Osteoblast (primary cell): Measurements from ENCODE around the gene BRICD5. TPM values are rescaled to one million over a fixed set of nuclear protein-coding genes. Genes with fewer than 3 reads are reported as not detected.

Experiments
- DNase-seq: peaks from one replicate; pipeline ENCODE4 v3.0.0; 2011; ENCODE audit warnings: low spot score, mixed read lengths; ENCODE audit not compliant: insufficient read length; ENCODE audit errors: missing footprints
- H2AFZ ChIP-seq: 2 replicates; pipeline ENCODE4 v1.6.0; 2011; ENCODE audit warnings: mild to moderate bottlenecking, low read length
- H3K27ac ChIP-seq: 2 replicates; pipeline ENCODE4 v1.5.1; 2011; ENCODE audit warnings: mild to moderate bottlenecking, low read depth, low read length, moderate library complexity
- H3K27me3 ChIP-seq: 2 replicates; pipeline ENCODE4 v1.6.0; 2012; ENCODE audit warnings: mild to moderate bottlenecking, control low read depth, inconsistent platforms, low read length, moderate library complexity; ENCODE audit not compliant: insufficient read depth
- H3K36me3 ChIP-seq: 2 replicates; pipeline ENCODE4 v1.5.1; 2011; ENCODE audit warnings: mild to moderate bottlenecking, low read length, control low read depth, moderate library complexity; ENCODE audit not compliant: insufficient read depth
- H3K4me1 ChIP-seq: 2 replicates; pipeline ENCODE4 v1.5.1; 2011; ENCODE audit warnings: mild to moderate bottlenecking, low read length, control low read depth, moderate library complexity; ENCODE audit not compliant: insufficient read depth
- H3K4me2 ChIP-seq: 2 replicates; pipeline ENCODE4 v1.6.0; 2011; ENCODE audit warnings: mild to moderate bottlenecking, low read length; ENCODE audit not compliant: insufficient read depth
- H3K4me3 ChIP-seq: fragments of 200-600 bp; sonication (generic); 3 replicates; pipeline ENCODE4 v1.5.1; 2012; ENCODE audit warnings: mild to moderate bottlenecking, low read length, inconsistent platforms; ENCODE audit not compliant: insufficient read depth
- H3K79me2 ChIP-seq: 2 replicates; pipeline ENCODE4 v1.6.0; 2012; ENCODE audit warnings: mild to moderate bottlenecking, low read length, control low read depth, inconsistent platforms; ENCODE audit not compliant: insufficient read depth
- H3K9me3 ChIP-seq: 2 replicates; pipeline ENCODE4 v1.5.1; 2011; ENCODE audit warnings: low read depth, low read length, control low read depth
- H4K20me1 ChIP-seq: 2 replicates; pipeline ENCODE4 v1.6.0; 2012; ENCODE audit warnings: mild to moderate bottlenecking, low read length, control low read depth; ENCODE audit not compliant: insufficient read depth
- total RNA-seq: library from RNA; depleted of rRNA; stranded (reverse); fragments of >200 nt; gene quantifications from 2 replicates; pipeline ENCODE4 v1.2.3, GENCODE V29; 2012
- TF ChIP-seq, protein P1 (sequence below): IDR thresholded peaks from 2 replicates; pipeline ENCODE4 v1.5.1; 2011; ENCODE audit warnings: mild to moderate bottlenecking, low read depth, low read length, moderate library complexity; ENCODE audit errors: extremely low read depth

Gene BRICD5
- total RNA-seq, 1 donor: 2.5 TPM

DNA sequence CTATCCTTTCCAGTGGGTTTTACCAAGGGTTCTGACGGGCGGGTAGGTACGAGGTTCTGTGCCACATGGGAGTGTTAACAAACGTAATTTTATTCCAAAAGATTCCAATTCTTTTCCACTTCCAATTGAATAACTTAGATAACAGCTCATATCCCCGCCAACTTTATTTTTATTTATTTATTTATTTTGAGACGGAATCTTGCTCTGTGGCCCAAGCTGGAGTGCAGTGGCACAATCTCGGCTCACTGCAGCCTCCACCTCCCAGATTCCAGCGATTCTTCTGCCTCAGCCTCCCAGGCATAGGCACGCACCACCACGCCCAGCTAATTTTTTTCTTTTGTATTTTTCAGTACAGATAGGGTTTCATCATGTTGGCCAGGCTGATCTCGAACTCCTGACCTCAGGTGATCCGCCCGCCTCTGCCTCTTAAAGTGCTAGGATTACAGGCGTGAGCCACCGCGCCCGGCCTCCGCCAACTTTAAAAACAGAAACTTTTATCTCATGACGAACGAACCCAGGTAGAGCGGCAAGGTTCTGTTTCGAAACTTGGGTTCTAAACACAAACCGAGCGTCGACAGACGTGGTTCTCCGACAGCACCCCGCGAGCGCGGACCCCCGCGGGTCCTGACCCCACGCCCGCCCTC lies 40.1 kb upstream of the BRICD5 start:
- Histone ChIP-seq H3K36me3 (peaks cover 39% of the 10 kb centered on the region), H2AFZ (peak overlapping the region; percentile 35), H4K20me1 (peaks cover 12% of the 10 kb centered on the region)

DNA sequence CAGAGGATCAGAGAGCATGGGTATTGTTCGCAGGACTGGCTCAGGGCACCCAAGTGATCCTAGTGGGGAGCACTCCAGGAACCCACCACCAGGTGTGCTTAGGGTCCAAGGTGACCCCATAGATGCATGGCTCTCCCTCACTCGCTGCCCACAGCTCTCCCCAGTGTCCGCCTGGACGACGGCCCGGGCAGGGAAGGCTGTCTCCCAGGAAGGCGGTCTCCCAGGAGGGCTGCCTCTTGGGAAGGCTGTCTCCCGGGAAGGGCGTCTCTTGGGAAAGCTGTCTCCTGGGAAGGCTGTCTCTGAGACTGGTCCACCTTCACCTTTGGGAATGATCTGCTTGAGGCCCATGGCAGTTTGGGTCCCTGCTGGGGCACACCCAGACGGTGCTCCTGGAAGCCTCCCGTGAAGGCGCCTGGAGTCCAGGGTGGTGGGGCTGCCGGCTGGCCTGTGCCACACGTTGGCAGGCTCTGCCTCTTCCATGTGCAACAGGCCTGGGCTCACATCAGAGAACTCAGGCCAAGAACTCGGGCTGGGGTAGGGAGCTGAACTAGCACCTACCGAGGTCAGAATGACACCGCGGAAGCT lies 35.7 kb upstream of the BRICD5 start:
- Histone ChIP-seq H3K27me3 (no peaks in the 10 kb centered on the region), H4K20me1 (peaks cover 10% of the 10 kb centered on the region), H3K79me2 (peaks cover 15% of the 10 kb centered on the region), H3K36me3 (peaks cover 34% of the 10 kb centered on the region), H3K4me2 (no peak overlapping the region), H3K27ac (no peak overlapping the region), H2AFZ (no peak overlapping the region), H3K4me3 (no peak overlapping the region), H3K4me1 (peaks cover 8% of the 10 kb centered on the region), H3K9me3 (no peaks in the 10 kb centered on the region)
- peak; percentile 58 for DNase-seq
- TF ChIP-seq, protein P1, sequence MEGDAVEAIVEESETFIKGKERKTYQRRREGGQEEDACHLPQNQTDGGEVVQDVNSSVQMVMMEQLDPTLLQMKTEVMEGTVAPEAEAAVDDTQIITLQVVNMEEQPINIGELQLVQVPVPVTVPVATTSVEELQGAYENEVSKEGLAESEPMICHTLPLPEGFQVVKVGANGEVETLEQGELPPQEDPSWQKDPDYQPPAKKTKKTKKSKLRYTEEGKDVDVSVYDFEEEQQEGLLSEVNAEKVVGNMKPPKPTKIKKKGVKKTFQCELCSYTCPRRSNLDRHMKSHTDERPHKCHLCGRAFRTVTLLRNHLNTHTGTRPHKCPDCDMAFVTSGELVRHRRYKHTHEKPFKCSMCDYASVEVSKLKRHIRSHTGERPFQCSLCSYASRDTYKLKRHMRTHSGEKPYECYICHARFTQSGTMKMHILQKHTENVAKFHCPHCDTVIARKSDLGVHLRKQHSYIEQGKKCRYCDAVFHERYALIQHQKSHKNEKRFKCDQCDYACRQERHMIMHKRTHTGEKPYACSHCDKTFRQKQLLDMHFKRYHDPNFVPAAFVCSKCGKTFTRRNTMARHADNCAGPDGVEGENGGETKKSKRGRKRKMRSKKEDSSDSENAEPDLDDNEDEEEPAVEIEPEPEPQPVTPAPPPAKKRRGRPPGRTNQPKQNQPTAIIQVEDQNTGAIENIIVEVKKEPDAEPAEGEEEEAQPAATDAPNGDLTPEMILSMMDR: no peak

More for the DNA sequence above, 40.1 kb upstream of the BRICD5 start:
- H3K4me2 ChIP-seq: peak overlapping the region; percentile 79
- peaks cover 21% of the 10 kb centered on the region for H3K79me2 ChIP-seq
- TF ChIP-seq, protein P1: no peak
- H3K9me3 ChIP-seq: no peaks in the 10 kb centered on the region
- H3K4me1 ChIP-seq: peaks cover 15% of the 10 kb centered on the region
- no peaks in the 10 kb centered on the region for H3K27me3 ChIP-seq
- DNase-seq: no peak
- peak overlapping the region; percentile 53 for H3K27ac ChIP-seq
- peak overlapping the region; percentile 81 for H3K4me3 ChIP-seq

DNA sequence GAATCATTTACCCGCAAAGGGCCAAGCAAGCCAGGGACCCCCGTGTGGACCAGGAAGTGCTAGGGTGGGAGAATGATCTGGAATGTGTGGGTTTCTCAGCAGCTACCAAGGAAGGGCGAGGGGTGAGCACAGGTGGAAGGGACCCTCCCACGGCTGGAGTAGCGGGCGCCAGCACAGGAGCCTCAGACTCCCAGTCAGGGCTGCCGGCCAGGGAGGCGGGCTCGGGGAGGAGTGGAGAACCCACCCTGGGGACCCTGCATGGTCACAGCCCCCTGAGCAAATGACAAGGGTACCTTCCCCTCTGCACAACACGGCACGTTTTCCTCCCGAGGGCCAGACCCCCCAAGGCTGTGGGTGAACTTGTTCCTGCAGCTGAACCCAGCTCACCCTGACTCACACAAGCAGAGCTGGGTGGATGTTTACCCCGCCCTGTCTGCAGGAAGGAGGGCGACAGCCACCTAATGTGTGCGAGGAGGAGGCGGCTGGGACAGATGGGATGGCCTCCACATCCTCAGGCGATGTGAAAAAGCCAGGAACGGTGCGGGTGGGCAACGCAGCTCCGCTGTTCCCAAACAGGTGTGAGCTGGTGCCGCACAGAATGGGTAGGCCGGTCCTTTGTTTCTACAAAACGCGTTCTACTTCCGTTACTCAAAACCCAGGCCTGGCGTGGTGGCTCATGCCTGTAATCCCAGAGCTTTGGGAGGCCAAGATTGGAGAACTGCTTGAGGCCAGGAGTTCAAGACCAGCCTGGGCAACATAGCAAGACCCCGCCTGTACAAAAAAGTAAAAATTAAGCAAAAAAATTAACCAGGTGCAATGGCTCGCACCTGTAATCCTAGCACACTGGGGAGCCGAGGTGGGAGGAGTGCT lies 34.5 kb upstream of the BRICD5 start:
- peaks cover 9% of the 10 kb centered on the region for H3K79me2 ChIP-seq
- no peak overlapping the region for H3K4me3 ChIP-seq
- TF ChIP-seq, protein P1: no peak
- no peaks in the 10 kb centered on the region for H3K27me3 ChIP-seq
- no peaks in the 10 kb centered on the region for H3K9me3 ChIP-seq
- peak; percentile 66 for DNase-seq
- peaks cover 1% of the 10 kb centered on the region for H3K4me1 ChIP-seq
- H4K20me1 ChIP-seq: peaks cover 10% of the 10 kb centered on the region
- H2AFZ ChIP-seq: no peak overlapping the region
- H3K4me2 ChIP-seq: no peak overlapping the region
- peaks cover 37% of the 10 kb centered on the region for H3K36me3 ChIP-seq
- no peak overlapping the region for H3K27ac ChIP-seq

DNA sequence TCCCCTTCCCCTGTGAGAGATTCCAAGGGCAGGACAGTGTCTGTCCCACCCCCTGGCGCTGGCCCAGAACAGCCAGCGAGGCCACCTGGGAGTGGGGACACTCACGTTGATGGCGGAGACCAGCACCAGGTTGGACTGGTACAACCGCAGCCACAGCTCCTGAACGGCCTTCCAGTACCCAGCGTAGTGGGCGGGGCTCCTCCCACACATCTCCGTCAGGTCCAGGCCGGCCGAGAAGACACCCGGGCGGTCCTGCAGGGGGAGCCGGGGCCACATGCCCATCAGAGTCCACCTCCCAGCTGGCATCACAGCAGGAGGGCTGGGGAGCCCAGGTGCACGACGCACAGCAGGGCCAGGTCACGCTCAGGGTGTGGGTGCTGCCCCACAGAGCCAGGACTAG lies 33.6 kb upstream of the BRICD5 start:
- DNase-seq: peak; percentile 82
- Histone ChIP-seq H3K9me3 (no peaks in the 10 kb centered on the region), H3K27me3 (no peaks in the 10 kb centered on the region), H4K20me1 (peaks cover 10% of the 10 kb centered on the region), H2AFZ (no peak overlapping the region), H3K4me2 (no peak overlapping the region), H3K27ac (no peak overlapping the region), H3K36me3 (peaks cover 37% of the 10 kb centered on the region), H3K4me3 (no peak overlapping the region), H3K4me1 (no peaks in the 10 kb centered on the region), H3K79me2 (peaks cover 7% of the 10 kb centered on the region)
- TF ChIP-seq, protein P1: no peak
